Epithelial cell of prostate (primary cell): ENCODE measurements around the gene GNAT2.
"Not testable (repeated sequence)": the region's sequence is repeated elsewhere in the genome, so short reads cannot be mapped to it uniquely, and the experiment has no call there.

Source experiments
- DNase-seq: peaks from one replicate; pipeline ENCODE4 v3.0.0-alpha.2; 2011; ENCODE audit warnings: low read depth, low spot score
- H3K27ac ChIP-seq: fragments of 450-650 bp; 2 replicates; pipeline ENCODE4 v1.5.1; 2017; ENCODE audit warnings: mild to moderate bottlenecking

GNAT2 gene

DNA sequence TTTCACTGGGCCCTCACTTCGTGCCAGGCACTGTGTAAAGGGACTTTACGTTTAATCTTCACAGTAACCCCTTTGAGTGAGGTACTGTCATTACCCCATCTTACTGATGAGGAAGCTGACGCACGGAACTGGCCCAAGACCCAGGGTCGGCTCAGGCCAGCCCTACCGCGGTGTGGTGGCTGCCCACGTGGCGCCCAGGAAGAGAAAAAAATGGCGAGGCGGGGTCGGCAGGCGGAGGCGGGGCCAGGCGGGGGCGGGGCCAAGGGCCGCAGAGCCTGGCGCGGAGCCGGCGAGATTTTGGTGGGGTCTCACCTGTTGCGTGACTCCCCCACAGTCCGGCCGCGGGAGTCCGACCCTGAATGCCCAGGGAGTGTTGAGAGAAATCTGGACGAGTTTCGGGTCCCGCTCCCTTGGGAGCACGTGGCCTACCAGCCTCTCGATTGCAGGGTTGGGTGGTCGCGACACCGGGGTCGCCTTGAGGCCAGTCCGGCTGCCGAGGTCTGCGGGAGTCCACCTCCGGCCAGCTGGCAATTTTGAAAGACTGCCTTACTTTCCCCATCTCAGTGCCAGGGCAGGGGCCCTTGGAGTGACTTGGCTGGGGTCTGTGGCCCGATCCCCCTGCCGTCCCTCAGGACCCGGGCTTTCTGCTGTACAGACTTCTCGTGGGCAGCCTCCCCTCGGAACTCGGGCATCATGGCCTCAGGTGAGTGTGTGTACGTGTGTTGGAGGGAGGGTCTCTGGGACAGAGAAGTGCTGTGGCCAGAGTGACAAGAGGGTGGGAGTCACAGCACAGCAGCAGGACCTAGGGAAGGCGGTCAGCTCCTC is at the start of gene GNAT2, which contains the start of gene AMPD2:
GNAT2 (minus strand) TSS at position 41 of the 825 bp plus-strand sequence. CDS start 6,746 bp downstream, outside the sequence.
AMPD2 (plus strand) TSS at position 262 of the 825 bp plus-strand sequence. CDS start 1,339 bp downstream, outside the sequence.
- DNase-seq: peak; percentile 29
- H3K27ac ChIP-seq: peak within 1 kb of the TSS; percentile 65

DNA sequence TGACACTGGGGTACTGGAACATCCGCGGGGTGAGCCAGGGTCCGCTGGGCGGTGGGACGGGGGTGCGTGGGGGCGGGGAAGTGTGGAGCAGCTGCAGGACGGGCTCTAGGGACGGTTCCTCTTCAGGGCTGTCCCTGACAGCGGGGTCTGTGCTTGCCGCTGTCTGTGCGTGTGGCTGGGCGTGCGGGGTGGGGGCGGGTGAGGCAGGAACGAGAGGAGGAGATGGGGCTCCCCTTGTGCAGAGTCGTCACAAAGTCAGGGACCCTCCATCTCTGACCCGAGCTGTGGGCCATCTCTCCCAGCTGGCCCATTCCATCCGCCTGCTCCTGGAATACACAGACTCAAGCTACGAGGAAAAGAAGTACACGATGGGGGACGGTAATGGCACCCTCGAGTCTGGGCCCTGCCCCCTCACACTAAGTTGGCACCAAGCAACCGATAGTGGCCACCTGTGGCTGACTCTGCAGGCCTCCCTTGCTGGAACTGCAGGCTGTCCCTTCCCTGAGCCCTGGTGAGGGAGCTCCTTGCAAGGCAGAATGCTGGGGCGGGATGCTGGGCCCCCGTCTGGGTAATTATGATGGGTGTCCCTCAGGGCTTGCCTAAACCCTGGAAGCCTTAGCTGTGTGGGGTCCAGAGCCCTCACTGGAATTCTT is 48.8 kb upstream of the GNAT2 start:
- H3K27ac ChIP-seq: no peak overlapping the region
- DNase-seq: no peak

DNA sequence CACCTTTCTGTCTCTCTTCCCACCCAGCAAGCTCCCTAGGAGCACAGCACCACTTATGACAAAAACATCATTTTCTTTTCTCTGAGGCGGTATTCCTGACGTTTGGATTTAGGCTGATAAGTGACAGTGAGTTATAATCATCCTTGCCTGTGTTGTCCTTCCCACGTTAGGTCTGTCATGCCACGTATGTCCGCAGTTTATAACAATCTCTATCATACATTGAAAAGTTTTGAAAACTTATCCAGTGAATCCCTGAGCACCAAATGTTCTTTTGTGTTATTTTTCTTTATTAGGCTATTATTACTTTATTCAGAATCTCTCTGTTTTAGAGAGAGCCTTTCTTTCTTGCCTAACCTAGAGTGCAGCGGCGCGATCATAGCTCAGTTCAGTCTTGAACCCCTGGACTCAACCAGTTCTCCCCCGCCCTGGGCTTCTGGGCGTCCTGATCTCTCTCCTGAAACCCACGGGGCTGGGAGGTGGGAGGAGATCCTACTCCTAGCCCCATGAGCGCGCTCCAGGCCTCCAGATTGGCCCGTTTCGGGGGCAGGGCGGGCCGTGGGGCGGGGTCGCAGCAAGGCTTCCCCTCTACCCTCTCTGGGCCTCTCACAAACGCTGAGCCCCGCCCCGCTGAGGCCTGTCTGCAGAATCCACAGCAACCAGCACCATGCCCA is 48.2 kb upstream of the GNAT2 start, which contains the start of gene GSTM2:
GSTM2 (plus strand) TSS at position 606 of the 671 bp plus-strand sequence; CDS start at position 665, 59 bp downstream.
- DNase-seq: no peak
- no peak within 1 kb of the TSS for H3K27ac ChIP-seq

DNA sequence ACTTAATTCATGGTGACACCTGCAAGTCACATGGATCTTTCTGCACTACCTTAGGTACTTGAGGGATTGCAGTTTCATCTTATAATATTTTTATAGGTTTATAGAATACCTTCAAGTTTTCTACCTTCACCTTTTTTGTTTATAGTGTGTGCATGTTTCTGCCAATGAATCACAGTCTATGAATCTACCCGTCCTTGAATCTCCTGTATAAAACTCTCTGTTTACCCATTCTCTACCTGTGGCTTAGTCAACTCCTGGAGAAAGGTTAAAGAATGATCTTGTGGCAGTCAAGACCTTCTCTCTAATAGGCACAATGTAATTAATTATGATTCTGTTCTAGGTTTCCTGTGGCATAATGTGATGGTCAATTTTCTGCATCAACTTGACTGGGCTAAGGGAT is 45.3 kb upstream of the GNAT2 start:
- DNase-seq: no peak
- H3K27ac ChIP-seq: no peak overlapping the region

DNA sequence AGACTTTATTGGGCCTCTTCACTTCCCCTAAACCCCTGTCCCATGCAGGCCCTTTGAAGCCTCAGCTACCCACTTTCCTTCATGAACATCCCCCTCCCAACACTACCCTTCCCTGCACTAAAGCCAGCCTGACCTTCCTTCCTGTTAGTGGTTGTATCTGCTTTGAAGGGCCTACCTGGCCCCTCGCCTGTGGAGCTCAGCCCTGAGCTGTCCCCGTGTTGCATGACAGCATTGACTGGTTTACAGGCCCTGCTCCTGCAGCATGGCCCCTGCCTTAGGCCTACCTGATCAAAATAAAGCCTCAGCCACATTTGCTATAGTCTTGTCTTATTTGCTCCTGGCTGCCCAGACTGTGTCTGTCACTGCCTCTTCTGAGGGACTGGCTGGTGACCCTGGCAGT is 42.0 kb upstream of the GNAT2 start:
- no peak for DNase-seq

GRCh38 chr1:109660691-109661026 is 41.2 kb upstream of the GNAT2 start:
- H3K27ac ChIP-seq, DNase-seq: not testable (repeated sequence)

More for the DNA sequence above, 42.0 kb upstream of the GNAT2 start:
- H3K27ac ChIP-seq: no peak overlapping the region

GRCh38 chr1:109659997-109660690 is 40.7 kb upstream of the GNAT2 start:
- H3K27ac ChIP-seq: no peak overlapping the region
- no peak for DNase-seq

DNA sequence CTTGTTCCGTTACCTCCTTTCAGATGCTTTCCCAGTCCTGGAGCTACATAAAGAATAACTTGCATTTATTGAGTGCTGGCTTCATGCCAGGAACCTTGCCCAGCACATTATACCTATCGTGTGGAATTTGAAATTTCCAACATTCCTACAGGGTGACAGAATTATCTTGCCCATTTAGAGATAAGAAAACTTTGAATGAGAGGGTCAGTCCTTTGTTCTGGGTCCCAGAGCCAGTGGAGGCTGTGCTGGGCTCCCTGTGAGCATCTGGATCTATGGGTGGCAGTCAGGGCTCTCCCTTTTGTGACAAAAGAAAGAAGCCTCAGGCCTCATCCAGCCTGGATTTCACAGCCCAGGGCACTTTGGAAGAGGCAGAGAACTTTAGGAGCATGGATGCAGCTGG is 39.7 kb upstream of the GNAT2 start:
- no peak overlapping the region for H3K27ac ChIP-seq
- no peak for DNase-seq

DNA sequence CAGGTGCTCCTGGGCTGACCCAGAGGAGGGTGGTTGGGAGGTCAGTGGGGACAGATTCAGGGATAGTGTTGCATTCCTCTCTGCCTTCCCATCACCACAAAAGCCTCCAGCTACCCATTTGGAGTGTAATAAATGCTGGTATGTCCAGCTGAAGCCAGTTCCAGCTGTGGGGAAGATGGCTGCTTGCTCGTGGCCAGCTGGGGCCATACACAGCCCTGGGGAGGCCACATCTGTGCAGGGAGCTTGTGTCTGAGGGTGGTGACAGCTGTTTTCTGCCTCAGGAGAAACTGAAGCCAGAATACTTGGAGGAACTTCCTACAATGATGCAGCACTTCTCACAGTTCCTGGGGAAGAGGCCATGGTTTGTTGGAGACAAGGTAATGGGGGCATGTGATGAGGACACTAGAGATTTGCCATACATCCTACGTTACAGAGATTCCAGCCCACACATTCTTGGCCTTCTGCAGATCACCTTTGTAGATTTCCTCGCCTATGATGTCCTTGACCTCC is 39.2 kb upstream of the GNAT2 start:
- no peak for DNase-seq
- no peak overlapping the region for H3K27ac ChIP-seq

DNA sequence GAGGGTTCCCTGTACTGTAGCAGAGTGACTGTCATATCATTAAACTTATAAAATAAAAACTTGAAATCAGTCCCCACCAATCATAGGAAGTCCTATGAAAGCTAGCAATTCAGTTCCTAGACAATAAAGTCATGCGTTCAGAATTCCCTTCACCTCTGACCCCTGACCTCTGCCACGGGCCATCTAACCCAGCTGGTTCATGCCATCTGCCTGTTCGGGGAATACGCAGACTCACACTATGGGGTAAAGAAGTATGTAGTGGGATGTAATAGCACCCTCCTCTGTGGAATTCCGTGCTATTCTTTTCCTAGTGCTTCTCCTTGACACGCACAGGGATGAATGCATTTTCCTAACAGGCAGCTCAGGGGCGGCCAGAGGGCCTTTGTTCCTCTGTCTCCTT is 38.6 kb upstream of the GNAT2 start:
- no peak overlapping the region for H3K27ac ChIP-seq
- no peak for DNase-seq

- no peak overlapping the region for H3K27ac ChIP-seq
- DNase-seq: no peak
These were observed 38.0 kb upstream of the GNAT2 start for GRCh38 chr1:109657395-109657794.

- no peak within 1 kb of the TSS for H3K27ac ChIP-seq
- DNase-seq: no peak
These were observed 36.5 kb upstream of the GNAT2 start, which contains the start of gene GSTM4 for GRCh38 chr1:109655615-109656519. Gene GSTM4, plus strand, starts transcription at chr1:109656099. Its CDS starts 291 bp downstream, at chr1:109656390.

- DNase-seq: no peak
- H3K27ac ChIP-seq: no peak overlapping the region
These were observed 35.1 kb upstream of the GNAT2 start for GRCh38 chr1:109654519-109654918.

DNA sequence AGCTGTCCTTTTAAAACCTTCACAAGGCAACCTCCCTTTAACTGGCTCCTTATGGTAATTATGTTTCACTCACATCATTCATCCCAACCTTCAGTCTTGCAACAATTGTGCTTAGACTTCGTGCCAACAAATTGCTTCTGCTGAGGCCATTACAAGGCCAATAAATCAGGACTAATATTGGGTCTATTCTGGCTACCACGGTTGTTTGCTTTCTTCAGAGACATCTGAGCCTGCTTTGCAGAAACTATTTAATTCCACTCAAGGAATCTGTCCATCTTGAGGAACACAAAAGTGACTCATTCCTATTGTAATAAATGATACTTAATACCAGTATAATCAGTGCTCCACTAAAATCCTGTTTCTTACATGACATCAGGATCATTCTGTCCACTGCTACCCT is 33.9 kb upstream of the GNAT2 start:
- no peak for DNase-seq
- H3K27ac ChIP-seq: peak overlapping the region; percentile 50

GRCh38 chr1:109652402-109652801 is 33.0 kb upstream of the GNAT2 start:
- DNase-seq: no peak
- peak overlapping the region; percentile 50 for H3K27ac ChIP-seq

- H3K27ac ChIP-seq: no peak overlapping the region
- no peak for DNase-seq
These were observed 31.2 kb upstream of the GNAT2 start for GRCh38 chr1:109650609-109651008.

- no peak overlapping the region for H3K27ac ChIP-seq
- DNase-seq: no peak
These were observed 30.1 kb upstream of the GNAT2 start for GRCh38 chr1:109649491-109649914.

DNA sequence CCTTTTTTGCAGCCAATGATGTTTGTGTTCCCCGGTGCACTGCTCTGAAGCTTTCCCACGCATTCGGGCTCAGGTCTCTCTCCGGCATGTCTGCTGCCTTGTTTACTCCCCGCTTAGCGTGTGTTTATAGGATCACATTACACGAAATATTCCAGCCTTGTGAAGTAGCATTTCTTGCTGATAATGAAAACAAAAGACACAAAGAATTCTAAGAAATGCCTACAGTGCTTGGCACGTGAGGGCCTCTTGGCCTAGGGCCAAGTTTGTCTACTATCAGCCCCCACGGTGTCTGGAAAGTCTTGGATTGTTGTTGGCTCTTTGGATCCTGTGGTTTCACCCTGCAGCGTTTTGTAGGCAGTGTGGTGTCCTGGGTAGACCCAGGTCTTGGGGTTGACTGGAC is 25.3 kb upstream of the GNAT2 start:
- DNase-seq: no peak
- H3K27ac ChIP-seq: no peak overlapping the region
